HG02610 (cell line): ENCODE measurements around the gene NDST1.

Experiments
- ATAC-seq: cut with Tn5 transposase; IDR thresholded peaks from one replicate; pipeline ENCODE4 v1.9.1; 2021; ENCODE audit warnings: mild to moderate bottlenecking, moderate library complexity; ENCODE audit not compliant: unreplicated experiment

The NDST1 gene

GRCh38 chr5:150540615-150541396 lies 32.9 kb downstream of the NDST1 start:
- ATAC-seq: no peak

GRCh38 chr5:150541397-150541675 lies 33.4 kb downstream of the NDST1 start:
- ATAC-seq: no peak

- ATAC-seq: no peak
Observed at GRCh38 chr5:150541895-150542294, 34.0 kb downstream of the NDST1 start.

GRCh38 chr5:150542933-150543445 lies 35.1 kb downstream of the NDST1 start:
- no peak for ATAC-seq

GRCh38 chr5:150544611-150545219 lies 36.8 kb downstream of the NDST1 start:
- ATAC-seq: peak; percentile 87

- no peak for ATAC-seq
Observed at GRCh38 chr5:150545246-150545645, 37.3 kb downstream of the NDST1 start.

GRCh38 chr5:150548123-150548522 lies 40.2 kb downstream of the NDST1 start:
- ATAC-seq: no peak

GRCh38 chr5:150549735-150550134 lies 41.8 kb downstream of the NDST1 start:
- no peak for ATAC-seq

GRCh38 chr5:150550286-150550685 lies 42.4 kb downstream of the NDST1 start:
- no peak for ATAC-seq

GRCh38 chr5:150551066-150551465 lies 43.1 kb downstream of the NDST1 start:
- no peak for ATAC-seq

GRCh38 chr5:150553402-150553801 lies 45.5 kb downstream of the NDST1 start:
- ATAC-seq: no peak

- no peak for ATAC-seq
Observed at GRCh38 chr5:150553911-150554310, 46.0 kb downstream of the NDST1 start.

- ATAC-seq: no peak
Observed at GRCh38 chr5:150554857-150555256, 46.9 kb downstream of the NDST1 start.

GRCh38 chr5:150556106-150556505 lies 48.2 kb downstream of the NDST1 start:
- no peak for ATAC-seq

- no peak for ATAC-seq
Observed at GRCh38 chr5:150556859-150557508, 49.1 kb downstream of the NDST1 start.

GRCh38 chr5:150557509-150557872 lies 49.6 kb downstream of the NDST1 start:
- no peak for ATAC-seq

- no peak for ATAC-seq
Observed at GRCh38 chr5:150558088-150558621, 50.2 kb downstream of the NDST1 start.

- ATAC-seq: no peak
Observed at GRCh38 chr5:150559088-150559487, 51.2 kb downstream of the NDST1 start.

GRCh38 chr5:150559701-150560100 lies 51.8 kb downstream of the NDST1 start:
- no peak for ATAC-seq

GRCh38 chr5:150560401-150561191 lies 52.7 kb downstream of the NDST1 start:
- ATAC-seq: peak; percentile 74

GRCh38 chr5:150561192-150561512 lies 53.2 kb downstream of the NDST1 start:
- ATAC-seq: no peak
